SK-N-SH (cell line): ENCODE data around the gene INAFM2.

Source experiments
- CTCF ChIP-seq: fragments of 200-600 bp; sonication (generic); IDR thresholded peaks from 2 replicates; pipeline ENCODE4 v1.6.1; 2017; ENCODE audit warnings: antibody characterized with exemption, mild to moderate bottlenecking, moderate library complexity
- EP300 ChIP-seq, 2 experiments: IDR thresholded peaks; 2 replicates each; pipeline versions ENCODE4 v1.4.0 to v1.6.1; 2012; ENCODE audit warnings: borderline replicate concordance in 1 of 2, low read depth in 1 of 2, low read length in 1 of 2
- FOXM1 ChIP-seq: IDR thresholded peaks from 2 replicates; pipeline ENCODE4 v1.4.0; 2012; ENCODE audit warnings: low read depth, mild to moderate bottlenecking
- GABPA ChIP-seq: IDR thresholded peaks from 2 replicates; pipeline ENCODE4 v1.4.0; 2012; ENCODE audit warnings: low read depth, mild to moderate bottlenecking
- MEF2A ChIP-seq: IDR thresholded peaks from 2 replicates; pipeline ENCODE4 v1.4.0; 2012; ENCODE audit warnings: low read depth, borderline replicate concordance
- POLR2AphosphoS5 ChIP-seq: IDR thresholded peaks from 2 replicates; pipeline ENCODE4 v1.6.1; 2012; ENCODE audit warnings: low read depth, low read length
- REST ChIP-seq: IDR thresholded peaks from 2 replicates; pipeline ENCODE4 v1.6.1; 2012; ENCODE audit warnings: mild to moderate bottlenecking, low read depth, low read length, moderate library complexity
- TAF1 ChIP-seq: IDR thresholded peaks from 2 replicates; pipeline ENCODE4 v1.6.1; 2012; ENCODE audit warnings: low read depth, mild to moderate bottlenecking, low read length, moderate library complexity, borderline replicate concordance
- YY1 ChIP-seq: IDR thresholded peaks from 2 replicates; pipeline ENCODE4 v1.4.0; 2012; ENCODE audit warnings: low read depth, mild to moderate bottlenecking

GRCh38 chr15:40281801-40282146 lies 41.7 kb upstream of the INAFM2 start:
- TF ChIP-seq EP300 (IDR thresholded peaks at IDR 0.05; ENCODE audit: borderline replicate concordance in 1 of 2, low read depth in 1 of 2, low read length in 1 of 2): no peak
- no peak for TF ChIP-seq CTCF
- no peak for TF ChIP-seq YY1
- no peak for TF ChIP-seq POLR2AphosphoS5
- TF ChIP-seq REST: no peak
- no peak for TF ChIP-seq TAF1
- no peak for TF ChIP-seq MEF2A
- no peak for TF ChIP-seq FOXM1
- no peak for TF ChIP-seq GABPA
